ENCODE data around the gene NDFIP1. TPM values are rescaled to one million over a fixed set of nuclear protein-coding genes. Genes with fewer than 3 reads are reported as not detected.

The NDFIP1 gene
- total RNA-seq, 4 donors from 2014 or later, result 91.7 to 101 (median 97.0) TPM

GRCh38 chr5:142171270-142171669 lies 62.7 kb downstream of the NDFIP1 start:
- TF ChIP-seq CTCF (IDR thresholded peaks at IDR 0.05; ENCODE audit: low read depth), result no peak

DNA sequence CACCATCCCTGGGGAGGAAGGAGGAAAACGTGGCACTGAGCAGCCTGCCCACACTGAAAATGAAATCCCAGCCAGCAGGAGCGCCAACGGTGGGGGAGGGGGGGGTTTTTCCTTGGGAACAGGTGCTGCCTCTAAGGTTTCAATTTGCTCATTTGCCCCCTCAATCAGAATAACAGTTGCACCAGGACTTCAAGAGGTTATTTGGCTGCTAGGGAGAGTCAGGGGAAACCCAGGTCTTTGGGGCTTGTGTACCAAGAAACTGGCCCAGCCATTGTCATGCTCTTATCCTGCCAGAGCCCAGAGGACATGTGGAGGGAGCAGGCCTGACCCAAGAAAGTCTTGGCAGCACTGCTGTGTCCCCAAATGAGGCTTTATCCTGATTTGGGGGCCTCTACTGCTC lies 66.5 kb downstream of the NDFIP1 start:
- TF ChIP-seq CTCF (IDR thresholded peaks at IDR 0.05; ENCODE audit: low read depth), result no peak

- TF ChIP-seq CTCF (IDR thresholded peaks at IDR 0.05; ENCODE audit: low read depth), result no peak
These were observed 67.0 kb downstream of the NDFIP1 start for GRCh38 chr5:142175461-142176142.

- TF ChIP-seq CTCF (IDR thresholded peaks at IDR 0.05; ENCODE audit: low read depth), result no peak
These were observed 67.7 kb downstream of the NDFIP1 start for GRCh38 chr5:142176255-142176654.

- no peak for TF ChIP-seq CTCF (IDR thresholded peaks at IDR 0.05; ENCODE audit: low read depth)
These were observed 70.1 kb downstream of the NDFIP1 start for GRCh38 chr5:142178651-142179050.

- no peak for TF ChIP-seq CTCF (IDR thresholded peaks at IDR 0.05; ENCODE audit: low read depth)
These were observed 71.3 kb downstream of the NDFIP1 start for GRCh38 chr5:142179776-142180387.

DNA sequence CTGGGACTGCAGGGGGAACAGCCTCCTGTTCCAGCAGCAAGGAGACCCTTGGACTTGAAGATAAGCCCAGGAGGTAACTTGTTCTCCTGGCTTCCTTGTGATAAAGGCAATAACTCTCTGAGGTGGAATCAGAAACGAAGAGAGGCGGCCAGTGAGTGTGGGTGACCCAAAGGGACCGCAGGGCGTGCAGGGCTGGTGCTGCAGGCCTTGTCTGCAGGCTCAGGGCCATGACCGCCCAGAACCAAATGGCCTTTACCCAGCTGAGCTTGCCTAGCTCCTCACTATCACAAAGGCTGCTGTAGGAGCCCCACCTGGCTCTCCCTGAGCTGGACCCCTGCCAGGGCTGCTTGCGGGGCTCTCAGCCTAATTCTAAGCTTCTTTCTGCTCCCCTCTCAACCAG lies 72.5 kb downstream of the NDFIP1 start:
- no peak for TF ChIP-seq CTCF (IDR thresholded peaks at IDR 0.05; ENCODE audit: low read depth)
